CD4-positive, alpha-beta T cell treated with Interferon gamma for 1 hour (primary cell): ENCODE data around the gene HMCN1.

ENCODE experiments used
- DNase-seq: peaks from one replicate; pipeline ENCODE4 v3.0.0-alpha.2; 2020

Gene HMCN1

DNA sequence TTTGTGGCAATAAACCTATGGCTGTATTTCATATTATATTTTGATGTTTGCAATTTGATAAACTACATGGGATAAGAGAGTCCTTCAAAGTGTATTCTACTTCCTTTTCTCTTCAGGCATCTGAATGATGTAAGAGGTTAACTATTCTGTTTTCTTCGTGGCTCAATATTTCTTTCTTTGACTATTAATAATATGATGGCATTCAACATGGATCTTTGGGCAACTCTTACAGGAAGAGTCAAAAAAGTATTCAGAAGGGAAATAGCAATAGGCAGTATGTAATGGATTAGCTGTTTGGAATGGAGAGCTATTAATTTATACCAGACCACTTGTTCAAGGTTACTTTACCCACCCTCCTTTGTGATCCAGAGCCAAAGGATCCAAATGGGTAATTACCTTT, 74.4 kb downstream of the HMCN1 start:
- no peak for DNase-seq

- no peak for DNase-seq
Observed at GRCh38 chr1:185811073-185811709, 77.0 kb downstream of the HMCN1 start.

- no peak for DNase-seq
Observed at GRCh38 chr1:185812934-185813333, 78.7 kb downstream of the HMCN1 start.

- DNase-seq: no peak
Observed at GRCh38 chr1:185813401-185813979, 79.3 kb downstream of the HMCN1 start.

DNA sequence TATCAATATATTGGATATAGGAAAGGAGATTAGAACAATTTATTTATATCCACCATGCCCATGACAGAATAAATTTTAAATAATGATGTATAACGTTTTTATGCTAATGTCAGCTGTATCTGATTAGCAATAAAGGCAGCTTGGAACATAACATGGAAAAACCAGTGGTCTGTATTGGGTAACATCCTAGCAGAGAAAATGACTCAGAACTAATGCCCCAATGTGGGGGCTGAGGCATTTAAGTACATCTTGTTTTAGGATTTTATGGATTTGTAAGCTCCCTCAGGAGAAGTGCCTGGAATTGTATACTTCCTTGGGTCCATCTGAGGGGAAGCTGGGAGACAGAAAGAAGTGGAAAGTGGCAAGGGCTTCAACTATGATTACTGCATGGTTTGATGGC, 82.3 kb downstream of the HMCN1 start:
- no peak for DNase-seq

DNA sequence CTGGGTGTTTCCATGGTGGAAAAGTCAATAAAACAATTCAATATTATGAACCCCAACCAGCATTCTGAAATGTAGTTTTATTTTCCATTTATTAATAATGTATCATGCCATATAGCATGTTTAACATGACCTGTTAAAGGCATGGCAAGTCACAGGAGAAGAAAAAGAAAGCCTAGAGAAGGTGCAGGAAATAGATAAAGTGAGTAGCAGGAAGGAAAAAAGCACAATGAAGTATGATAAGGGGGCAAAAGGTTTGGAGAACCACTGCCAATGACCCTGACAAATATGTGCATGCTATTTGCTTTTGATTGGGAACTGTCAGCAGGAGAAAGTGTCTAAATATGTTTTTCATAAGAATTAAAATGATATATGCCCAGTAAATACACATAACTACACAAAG, 85.6 kb downstream of the HMCN1 start:
- DNase-seq: no peak

GRCh38 chr1:185821612-185822385, 87.6 kb downstream of the HMCN1 start:
- no peak for DNase-seq

- no peak for DNase-seq
Observed at GRCh38 chr1:185823467-185823866, 89.3 kb downstream of the HMCN1 start.

DNA sequence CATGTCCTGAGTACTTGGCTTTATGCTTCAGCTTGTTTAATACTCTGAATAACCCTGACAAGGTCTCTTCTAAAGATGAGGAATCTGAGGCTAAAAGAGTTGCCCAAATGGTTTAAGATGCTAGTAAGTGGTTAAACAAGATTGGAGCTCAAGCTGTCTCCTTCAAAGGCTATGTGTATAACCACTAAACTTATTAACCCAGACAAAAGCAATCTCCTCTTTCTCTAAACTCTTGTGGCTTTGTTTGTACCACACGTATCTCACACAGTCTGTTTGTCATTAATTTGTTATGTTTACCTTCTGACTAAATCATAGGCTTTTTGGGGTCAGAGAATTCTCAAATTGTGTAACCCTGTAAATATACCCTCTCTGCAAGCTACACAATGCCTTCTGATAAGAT, 89.9 kb downstream of the HMCN1 start:
- DNase-seq: no peak

DNA sequence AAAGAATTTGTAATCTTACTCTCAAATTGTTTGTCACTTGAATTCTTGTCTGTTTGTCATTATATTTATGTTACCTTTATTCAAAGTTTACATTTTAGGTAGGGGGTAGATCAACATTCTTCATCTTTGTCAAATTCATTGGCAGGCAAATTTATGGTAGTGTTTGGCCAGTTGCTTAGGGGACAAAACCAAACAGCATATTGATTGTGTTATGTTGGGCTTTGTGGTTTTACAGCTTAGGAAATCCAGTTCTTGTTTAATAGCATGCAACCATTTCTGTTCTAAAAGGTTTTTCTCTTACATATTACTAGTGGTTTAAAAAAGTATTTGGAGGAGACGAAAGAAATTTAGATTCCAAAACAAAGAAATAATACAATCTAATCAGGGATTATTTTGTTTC, 91.4 kb downstream of the HMCN1 start:
- DNase-seq: no peak

- no peak for DNase-seq
Observed at GRCh38 chr1:185834371-185834905, 100.2 kb downstream of the HMCN1 start.

- DNase-seq: no peak
Observed at GRCh38 chr1:185835191-185835590, 101.0 kb downstream of the HMCN1 start.

DNA sequence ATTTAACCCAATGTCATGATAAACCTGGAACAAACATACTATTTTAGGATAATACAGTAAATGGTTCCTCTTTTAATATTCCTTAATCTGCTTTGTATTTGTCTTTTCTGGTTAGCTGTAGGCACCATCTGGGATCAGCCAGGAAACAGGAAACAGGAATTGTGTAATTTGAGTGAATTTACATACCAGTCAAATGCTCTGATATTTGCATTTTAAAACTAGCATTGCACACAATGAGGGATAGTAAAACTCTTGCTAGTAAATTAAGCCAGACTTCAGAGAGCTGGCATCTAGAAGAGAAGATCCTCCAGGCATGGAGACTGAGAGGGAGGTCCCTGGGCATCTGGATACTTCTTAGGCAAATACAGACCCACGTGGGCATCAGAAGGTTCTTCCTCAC, 103.5 kb downstream of the HMCN1 start:
- DNase-seq: no peak

DNA sequence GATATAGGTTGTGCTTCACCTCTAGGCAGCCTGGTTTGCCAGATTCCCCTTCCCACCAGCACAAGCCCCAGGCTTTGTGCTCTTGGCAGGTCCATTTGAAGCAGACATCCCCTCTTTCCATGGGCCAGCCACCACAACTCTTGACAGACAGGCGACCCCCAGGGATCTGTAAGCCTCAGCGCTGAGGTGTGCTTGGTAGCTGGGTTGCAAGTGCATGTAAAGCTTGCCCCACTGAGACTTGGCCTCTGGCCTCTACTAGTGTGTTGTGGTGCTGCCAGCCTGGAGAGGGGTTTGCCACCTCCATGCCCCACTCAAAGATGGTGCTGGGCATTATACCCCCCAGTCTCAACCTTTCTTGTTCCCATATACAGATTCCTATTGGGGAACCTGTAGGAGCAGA, 103.9 kb downstream of the HMCN1 start:
- DNase-seq: no peak

DNA sequence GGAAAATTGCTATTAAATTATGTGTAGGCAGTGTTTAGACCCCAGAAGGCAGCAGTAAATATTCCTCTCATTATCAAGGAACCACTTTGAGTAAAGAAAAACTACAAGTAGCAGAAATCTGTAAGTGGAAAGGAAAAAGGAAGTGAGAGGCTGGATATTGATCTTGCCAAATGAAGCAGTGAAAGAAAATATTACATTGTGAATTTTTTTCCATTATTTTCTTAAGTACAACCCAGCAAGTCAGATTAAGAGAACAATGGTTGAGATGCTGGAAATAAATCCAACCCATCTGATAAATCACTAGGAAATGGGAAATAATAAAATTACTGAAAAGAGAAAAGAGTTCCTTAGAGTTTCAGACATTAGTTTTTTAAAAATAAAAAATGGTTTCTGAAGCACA, 106.7 kb downstream of the HMCN1 start:
- DNase-seq: no peak

DNA sequence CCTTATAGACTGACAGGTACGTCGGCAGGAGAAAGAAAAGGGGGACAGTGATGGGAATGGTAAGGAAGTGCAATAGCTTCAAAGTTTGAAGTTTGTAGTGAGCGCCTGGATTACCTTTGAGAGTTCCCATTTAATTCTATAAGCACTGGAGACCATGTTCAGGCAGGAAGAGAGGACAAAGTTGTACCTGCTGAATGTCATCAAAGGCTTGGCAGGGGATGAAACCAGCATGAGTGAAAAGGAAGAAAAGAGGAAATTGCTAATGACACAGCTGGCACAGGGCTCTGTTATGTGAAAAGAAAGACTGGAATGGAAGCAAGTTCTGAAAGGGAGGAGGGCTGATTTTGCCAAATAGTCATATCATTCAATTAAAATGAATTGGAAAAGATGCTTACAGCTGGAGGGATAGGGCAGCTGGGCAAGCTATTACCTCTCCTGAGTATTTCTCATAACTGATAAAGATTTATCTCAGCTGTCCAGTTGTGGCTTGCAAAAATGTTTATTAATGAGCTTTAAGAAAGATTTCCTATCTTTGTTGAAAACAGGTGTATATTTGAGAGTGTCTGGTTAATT, 109.2 kb downstream of the HMCN1 start:
- no peak for DNase-seq

DNA sequence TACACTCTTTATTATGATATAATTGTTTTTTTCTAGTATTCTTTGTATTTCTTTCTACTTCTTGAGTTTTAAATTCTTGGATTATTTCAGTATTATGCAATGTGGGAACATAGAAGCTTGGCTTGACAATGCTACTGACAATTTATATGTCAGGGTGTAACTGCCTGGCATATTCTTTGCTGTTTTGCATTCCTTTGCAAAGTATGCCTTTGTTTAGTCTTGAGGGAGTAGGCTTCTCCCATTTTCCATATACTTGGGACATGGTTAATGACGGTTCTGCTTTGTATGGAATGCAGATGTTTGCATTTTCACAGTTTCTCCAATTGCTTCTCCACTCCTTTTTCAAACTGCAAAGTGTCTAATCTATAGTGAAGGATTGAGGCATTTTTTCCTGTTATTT, 109.8 kb downstream of the HMCN1 start:
- no peak for DNase-seq

DNA sequence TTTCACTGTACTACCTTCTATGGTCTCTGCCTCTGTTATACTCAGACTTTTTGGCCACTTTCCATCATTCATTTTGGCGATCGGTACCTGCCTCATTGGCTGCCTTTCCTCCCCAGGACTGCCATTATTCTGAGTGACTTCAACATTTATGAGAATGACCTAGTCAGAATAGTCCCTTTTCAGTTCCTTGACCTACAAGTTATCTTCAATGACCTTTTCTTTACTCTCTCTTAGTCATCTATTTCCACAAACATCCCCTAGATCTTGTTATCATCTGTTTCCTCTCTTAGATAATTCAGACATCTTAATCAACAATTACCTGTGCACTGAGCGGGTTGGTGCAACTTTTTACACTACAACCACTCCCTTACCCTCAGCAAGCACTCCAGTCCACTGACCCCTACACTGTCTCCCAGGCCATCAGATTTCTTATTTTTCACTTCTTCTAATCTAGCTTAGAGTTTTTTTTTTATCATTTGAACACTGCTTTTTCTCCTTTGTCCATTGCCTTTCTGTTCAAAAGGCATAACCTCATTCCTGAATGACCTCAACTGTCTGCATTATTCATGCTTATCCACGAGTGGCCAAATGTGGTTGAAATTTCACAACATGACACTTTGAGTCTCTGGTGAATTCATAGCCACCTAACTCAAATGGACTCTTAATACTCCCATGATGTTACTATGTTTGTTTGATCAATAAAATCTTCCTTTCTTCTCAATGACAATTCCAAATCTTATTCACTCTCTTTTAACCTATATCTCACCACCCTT, 112.7 kb downstream of the HMCN1 start:
- DNase-seq: no peak

GRCh38 chr1:185849014-185849413, 114.8 kb downstream of the HMCN1 start:
- DNase-seq: no peak

- DNase-seq: no peak
Observed at GRCh38 chr1:185850366-185850765, 116.2 kb downstream of the HMCN1 start.

DNA sequence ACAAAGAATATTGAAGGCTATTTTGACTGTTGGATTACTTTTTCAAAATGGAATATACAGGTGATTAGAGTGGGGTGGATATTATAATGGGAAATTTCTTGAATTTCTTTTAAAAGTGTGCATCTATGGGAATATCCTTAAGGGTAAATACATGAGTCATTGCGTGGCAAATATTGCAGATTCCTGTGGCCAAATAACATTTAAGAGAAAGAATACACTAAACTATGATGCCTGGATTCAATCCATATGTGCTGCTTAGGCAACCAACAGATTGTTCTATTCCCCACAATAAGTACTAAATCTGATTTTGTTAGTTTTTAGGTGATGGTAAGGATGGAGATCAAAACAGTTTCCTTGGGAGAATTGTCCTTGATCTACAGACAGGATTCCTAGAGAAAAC, 119.5 kb downstream of the HMCN1 start:
- no peak for DNase-seq

GRCh38 chr1:185856482-185856881, 122.3 kb downstream of the HMCN1 start:
- DNase-seq: no peak

GRCh38 chr1:185857442-185857841, 123.3 kb downstream of the HMCN1 start:
- no peak for DNase-seq
